HG02642 (cell line): ENCODE data around the gene PLEK.
A peak's percentile ranks its signal among the peaks of the same experiment; 100 is the strongest.

Experiments used
- ATAC-seq: cut with Tn5 transposase; IDR thresholded peaks from one replicate; pipeline ENCODE4 v1.9.1; 2021; ENCODE audit warnings: mild to moderate bottlenecking; ENCODE audit not compliant: unreplicated experiment, poor library complexity

The PLEK gene

GRCh38 chr2:68412127-68412819, 47.2 kb downstream of the PLEK start:
- peak; percentile 31 for ATAC-seq

DNA sequence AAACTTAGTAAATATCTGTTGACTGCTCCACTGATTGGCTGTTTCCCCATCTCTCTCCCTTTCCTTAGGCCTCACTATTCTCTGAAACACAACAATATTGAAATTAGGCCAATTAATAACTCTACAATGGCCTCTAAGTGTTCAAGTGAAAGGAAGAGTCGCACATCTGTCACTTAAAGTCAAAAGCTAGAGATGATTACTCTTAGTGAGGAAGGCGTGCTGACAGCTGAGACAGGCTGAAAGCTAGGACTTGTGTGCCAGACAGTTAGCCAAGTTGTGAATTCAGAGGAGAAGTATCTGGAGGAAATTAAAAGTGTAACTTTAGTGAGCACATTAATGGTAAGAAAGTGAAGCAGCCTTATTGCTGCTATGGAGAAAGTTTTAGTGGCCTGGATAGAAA, 48.4 kb downstream of the PLEK start:
- ATAC-seq: no peak

DNA sequence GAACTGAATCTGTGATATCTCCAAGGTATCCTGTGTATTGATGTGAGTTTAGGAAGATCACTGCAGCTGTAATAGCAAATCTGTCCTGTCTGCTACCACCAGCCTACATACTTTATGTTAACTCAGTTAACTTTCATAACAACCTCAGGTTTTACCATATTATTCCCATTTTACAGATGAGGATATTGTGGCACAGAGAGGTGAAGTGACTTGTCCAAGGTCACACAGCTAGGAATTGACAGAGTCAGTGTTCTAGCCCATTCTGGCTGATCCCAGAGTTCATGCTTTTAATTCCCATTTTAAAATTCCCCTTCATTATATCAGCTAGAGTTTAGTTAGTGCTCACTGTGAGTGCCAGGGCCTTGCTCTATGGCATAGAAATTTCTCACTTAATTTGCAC, 49.4 kb downstream of the PLEK start:
- no peak for ATAC-seq

DNA sequence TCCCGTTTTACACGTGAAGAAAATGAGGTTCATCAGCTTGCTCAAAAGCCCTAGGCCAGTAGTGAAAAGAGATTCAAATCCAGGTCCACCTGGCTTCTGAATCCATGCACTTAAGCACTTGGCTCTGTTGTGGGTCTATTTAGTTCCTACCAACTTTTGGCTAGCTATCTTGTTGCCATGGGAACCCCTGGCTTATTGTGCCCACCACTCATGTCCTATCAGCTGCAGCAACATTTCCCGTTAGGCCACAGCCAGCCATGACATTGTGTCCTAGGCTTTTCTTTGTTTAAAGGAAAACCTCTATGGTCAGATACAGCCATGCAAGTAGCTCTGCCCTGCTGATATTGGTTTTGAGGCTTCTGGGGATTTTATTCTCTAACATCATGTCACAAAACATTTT, 49.8 kb downstream of the PLEK start:
- no peak for ATAC-seq

DNA sequence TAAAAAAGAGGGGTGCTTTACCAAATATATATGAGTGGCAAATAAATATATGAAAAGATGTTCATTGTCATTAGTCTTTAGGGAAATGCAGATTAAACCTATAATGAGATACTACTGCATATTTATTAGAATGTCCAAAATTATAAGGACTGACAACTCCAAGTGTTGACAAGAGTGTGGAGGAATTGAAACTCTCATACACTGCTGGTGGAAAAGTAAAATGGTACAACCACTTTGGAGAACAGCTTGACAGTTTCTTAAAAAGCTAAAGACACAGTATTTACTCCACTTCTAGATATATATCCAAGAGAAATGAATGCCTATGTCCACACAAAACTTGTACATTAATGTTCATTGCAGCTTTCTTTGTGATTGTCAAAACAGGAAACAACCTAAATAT, 50.4 kb downstream of the PLEK start:
- no peak for ATAC-seq

DNA sequence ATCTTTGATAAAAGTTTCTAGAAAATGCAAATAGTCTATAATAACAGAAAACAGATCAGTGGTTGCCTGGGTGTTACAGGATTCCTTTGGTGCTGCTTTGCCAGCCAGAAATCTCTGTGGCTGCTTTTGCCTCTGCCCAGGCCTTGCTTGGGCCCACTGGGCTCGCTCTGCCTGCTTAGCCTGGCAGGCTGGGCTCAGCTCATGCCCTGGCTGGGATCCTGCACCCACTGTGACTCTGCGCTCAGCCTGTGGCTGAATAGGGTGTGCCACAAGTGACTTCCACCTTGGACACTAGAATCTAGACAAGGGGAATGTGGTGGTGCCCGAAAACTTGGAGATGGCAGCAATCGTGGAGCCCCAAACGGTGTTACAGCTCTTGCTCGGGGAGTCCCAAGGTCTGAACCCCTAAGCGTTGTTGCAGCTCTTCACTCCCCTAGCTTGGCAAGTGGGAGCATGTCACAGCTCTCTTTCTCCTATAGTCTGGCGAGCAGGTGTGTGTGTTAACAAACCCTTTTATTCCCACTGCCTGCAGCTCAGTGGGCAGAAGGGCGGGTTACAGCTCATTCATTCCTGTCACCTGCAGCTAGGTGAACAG, 51.1 kb downstream of the PLEK start:
- ATAC-seq: no peak

DNA sequence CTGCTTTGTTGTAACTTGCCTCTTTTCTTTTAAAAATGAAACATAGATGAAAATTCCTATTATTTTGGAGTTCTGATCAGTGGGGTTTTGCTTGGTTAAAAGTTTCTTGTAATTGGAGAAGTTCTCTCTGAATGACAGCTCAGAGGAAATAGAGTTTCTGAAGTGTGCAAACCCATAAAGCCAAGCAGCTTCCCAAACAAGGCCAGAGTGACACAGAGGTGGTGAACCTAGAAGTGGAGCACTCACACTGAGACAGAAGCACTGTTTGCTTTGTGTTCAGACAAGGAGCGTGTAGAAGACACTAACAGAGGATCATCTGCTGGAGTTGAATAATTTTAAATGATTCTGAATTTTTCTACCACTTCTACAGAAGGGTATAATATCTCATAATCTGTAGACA, 52.8 kb downstream of the PLEK start:
- ATAC-seq: no peak

GRCh38 chr2:68418419-68418818, 53.3 kb downstream of the PLEK start:
- ATAC-seq: no peak

- no peak for ATAC-seq
Observed at GRCh38 chr2:68418855-68419254, 53.8 kb downstream of the PLEK start.

GRCh38 chr2:68420254-68420910, 55.3 kb downstream of the PLEK start:
- ATAC-seq: no peak

DNA sequence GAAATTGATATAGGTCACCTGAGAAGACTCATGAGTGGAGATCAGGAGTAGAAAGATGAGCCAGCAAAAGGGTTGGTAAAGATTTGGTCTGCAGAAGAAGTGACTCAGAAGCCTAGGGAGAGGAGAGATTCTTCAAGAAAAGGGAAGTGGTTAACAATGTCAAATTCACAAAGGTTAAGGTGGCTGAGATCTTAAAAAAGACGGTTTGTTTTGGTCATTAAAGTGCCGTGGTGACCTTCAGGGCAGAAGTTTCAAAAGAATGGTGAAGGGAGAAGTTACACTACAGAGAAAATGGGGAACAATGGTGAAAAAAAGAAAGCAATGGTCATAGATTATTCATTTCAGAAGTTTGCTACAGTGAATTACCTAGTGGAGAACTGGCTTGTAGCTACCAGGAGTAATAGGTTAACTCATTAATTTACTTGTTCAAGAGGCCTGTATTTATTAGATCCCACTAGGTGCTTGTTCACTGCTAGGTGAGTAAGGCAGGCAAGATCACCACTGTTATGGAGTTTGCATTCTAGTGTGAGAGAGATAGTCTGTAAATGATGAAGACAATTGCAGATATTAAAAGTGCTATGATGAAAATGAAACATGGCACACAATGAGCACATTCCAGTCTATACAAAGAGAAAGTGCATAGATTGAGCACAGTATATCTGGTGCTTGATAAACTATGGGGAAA, 59.0 kb downstream of the PLEK start:
- peak; percentile 73 for ATAC-seq

DNA sequence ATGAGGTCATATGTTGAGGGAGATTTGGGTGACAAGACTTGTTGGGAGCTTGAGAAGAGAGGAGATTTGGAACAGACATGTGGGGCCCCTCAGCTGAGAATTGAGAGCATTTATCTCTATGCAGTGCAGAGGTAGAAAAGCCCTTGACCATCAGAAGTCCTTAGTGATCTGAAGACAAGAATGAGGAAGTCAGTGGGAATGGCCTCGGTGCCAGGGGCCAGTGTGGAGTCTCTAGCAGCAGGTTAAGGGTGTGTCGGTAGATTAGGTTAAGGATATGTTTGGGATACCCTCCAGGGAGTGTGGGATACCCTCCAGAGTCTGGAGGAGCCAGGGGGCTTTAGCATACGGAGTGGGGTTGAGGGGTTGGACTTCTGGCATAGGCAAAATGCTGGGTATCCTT, 60.4 kb downstream of the PLEK start:
- no peak for ATAC-seq

GRCh38 chr2:68426446-68426845, 61.4 kb downstream of the PLEK start:
- ATAC-seq: no peak

DNA sequence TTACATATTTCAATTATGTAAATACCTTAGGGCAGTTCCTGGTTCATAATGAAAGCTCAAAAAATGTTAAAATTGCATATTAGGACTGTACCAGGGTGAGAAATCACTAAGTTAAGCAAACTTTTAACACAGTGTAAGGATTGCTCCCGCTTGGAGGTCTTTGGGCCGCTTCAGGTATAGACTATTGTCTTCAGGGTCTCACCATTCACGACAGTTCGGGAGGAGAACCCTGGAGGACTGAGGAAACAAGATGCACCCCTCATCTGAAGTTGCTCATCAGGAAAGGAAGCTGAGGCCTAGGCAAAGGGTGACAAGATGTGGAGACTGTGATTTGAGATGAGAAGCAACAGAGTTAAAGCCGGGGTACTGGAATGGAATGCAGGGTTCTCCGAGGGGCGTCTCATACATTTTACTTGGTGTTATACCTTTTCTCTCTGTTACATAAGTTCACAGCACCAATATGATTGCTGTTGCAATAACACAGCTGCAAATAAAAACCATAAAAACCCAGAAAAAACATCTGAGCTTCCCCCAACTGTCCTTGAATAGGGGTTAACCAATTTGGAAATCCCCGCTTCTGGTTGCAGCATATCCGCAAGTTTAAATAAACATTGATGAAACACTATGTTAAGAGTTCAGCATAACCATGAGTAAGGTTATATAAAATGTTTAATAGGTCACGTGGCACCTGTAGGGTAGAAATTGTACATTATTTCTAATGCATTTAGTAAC, 61.9 kb downstream of the PLEK start:
- peak; percentile 33 for ATAC-seq

DNA sequence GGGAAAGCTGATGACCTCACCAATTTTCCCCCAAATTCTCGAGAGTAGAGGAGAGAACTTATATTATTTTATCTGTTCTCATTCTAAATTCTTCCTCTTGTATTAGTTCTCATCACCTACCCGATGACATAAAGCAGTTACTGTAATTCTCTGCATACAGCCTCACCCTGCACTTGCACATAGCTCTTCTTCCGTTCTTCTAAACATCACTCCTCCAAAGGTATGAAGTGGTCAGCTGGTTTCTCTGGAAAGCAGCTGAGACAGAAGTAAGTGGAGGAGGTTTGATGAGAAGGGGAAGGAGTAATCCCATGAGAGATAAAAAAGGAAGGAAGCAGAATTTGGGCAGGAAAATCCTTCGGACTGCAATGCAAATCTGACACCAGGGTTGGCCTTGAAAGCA, 63.0 kb downstream of the PLEK start:
- no peak for ATAC-seq

DNA sequence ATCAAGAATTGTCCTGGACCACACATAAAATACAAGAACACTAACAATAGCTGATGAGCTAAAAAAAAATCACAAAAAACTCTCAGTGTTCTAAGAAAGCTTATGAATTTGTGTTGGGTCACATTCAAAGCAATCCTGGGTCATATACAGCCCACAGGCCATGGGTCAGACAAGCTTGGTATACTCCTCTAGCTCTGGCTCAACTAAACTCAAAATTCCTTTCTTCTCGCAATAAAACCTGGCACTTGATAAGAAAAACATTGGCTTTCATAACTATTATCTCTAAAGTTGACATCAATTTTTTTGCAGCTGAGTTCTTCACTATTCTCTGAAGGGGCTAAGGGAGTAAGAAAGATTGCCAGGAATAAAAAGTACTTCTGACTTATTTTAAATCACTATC, 63.7 kb downstream of the PLEK start:
- ATAC-seq: no peak

DNA sequence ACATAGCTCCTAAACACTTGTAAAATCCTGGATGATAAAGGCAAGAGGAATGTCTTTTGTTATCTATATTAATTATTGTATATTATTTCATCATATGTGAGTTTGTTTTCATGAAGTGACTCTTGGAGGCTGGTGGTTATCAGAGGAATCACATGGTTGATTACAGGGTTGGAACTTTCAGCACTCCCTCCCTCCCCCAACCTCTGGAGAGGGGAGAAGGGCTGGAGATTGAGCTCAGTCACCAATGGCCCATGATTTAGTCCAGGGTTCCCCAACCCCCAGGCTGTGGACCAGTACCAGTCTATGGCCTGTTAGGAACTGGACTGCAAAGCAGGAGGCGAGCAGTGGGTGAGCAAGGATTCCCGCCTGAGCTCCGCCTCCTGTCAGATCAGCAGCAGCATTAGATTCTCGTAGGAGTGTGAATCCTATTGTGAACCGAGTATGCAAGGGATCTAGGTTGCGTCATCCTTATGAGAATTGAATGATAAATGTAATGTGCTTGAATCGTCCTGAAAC, 64.3 kb downstream of the PLEK start:
- no peak for ATAC-seq

- ATAC-seq: no peak
Observed at GRCh38 chr2:68431316-68431972, 66.4 kb downstream of the PLEK start.

- ATAC-seq: no peak
Observed at GRCh38 chr2:68432696-68433658, 67.9 kb downstream of the PLEK start.
